Tibial artery (tissue), 4 donors: ENCODE measurements around the gene SCARB1.

Experiments used
- DNase-seq, 2 donors: peaks; one replicate each; pipeline ENCODE4 v3.0.0-alpha.2; 2019
- H3K27ac ChIP-seq, 2 donors: fragments of 200-600 bp; sonication (generic) in 1 of 2; 1 replicate in 1 of 2; 2 replicates in 1 of 2; pipeline ENCODE4 v1.5.1; 2018 to 2019; ENCODE audit warnings: mild to moderate bottlenecking in 1 of 2
- H3K27me3 ChIP-seq, 2 donors: fragments of 200-600 bp; sonication (generic) in 1 of 2; one replicate each; pipeline versions ENCODE4 v1.5.1 to v1.6.0; 2016 to 2019
- H3K36me3 ChIP-seq, 3 donors: fragments of 200-600 bp; sonication (generic) in 2 of 3; one replicate each; pipeline ENCODE4 v1.5.1; 2016 to 2019; ENCODE audit warnings: mild to moderate bottlenecking in 2 of 3
- H3K4me1 ChIP-seq, 4 donors: fragments of 200-600 bp; sonication (generic) in 2 of 4; 1 replicate in 3 of 4; 2 replicates in 1 of 4; pipeline ENCODE4 v1.5.1; 2016 to 2019
- H3K4me3 ChIP-seq, 2 donors: fragments of 200-600 bp; sonication (generic) in 1 of 2; 1 replicate in 1 of 2; 2 replicates in 1 of 2; pipeline ENCODE4 v1.5.1; 2018 to 2019; ENCODE audit warnings: mild to moderate bottlenecking in 2 of 2
- H3K9me3 ChIP-seq, 3 donors: fragments of 200-600 bp; sonication (generic) in 1 of 3; one replicate each; pipeline ENCODE4 v1.5.1; 2016 to 2019
- CTCF ChIP-seq, 2 experiments: fragments of 200-600 bp in 1 of 2; fragments of 450-650 bp in 1 of 2; IDR thresholded peaks; one replicate each; pipeline ENCODE4 v1.5.1; 2017 to 2019; ENCODE audit warnings: antibody characterized with exemption in 2 of 2, mild to moderate bottlenecking in 1 of 2, moderate library complexity in 1 of 2
- intact Hi-C: fragments of 100-400 bp; cut with DNase I; formaldehyde crosslinking; loops from one replicate; pipeline ENCODE4 v1.15.0; 2023; ENCODE audit warnings: low total_unique reads

Gene SCARB1

DNA sequence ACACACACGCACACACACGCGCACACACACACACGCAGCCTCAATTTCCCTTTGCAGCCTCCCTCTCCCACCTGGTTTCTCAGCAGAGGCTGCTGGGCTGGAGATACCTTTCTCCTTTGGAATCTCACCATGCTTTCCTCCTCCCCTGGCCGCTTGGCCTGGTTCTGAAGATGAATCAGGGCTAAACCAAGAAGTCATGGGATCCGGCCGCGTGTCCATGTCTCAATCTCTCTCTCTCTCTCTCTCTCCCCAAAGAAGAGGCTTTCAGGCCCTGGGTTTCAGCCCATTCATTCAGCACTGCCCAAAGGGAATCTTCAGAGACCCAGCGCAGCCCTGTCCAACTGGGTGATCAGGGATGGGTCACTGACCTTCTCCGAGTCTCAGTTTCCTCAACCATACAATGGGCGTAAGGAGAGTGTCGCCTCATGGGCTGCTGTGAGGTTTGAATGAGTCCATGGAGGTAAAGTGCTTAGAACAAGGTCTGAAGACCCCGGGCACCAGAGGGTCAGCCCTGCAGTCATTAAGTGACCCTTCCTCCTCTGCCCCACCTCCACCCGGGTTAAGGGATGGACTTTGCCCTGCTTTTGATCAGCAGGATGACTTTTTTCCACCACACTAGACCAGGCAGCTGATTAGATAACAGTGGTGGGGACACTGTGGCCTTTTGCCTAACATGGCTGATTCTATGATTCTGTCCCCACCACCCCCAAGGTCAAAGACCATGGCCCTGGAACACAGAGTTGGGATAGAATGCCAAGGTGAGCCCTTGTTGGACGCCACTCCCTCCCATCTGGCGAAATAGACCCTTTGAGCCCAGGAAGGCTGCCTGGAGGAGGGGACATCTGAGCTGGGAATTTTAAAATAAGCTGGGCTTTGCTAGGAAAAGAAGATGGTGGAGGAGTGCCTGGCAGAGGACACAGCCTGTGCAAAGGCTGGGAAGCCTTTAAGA is 42.1 kb downstream of the SCARB1 start:
- no peak for DNase-seq
- H3K9me3 ChIP-seq, result no peaks in the 10 kb centered on the region
- H3K27ac ChIP-seq, result no peak overlapping the region
- no peak overlapping the region for H3K4me3 ChIP-seq
- no peaks in the 10 kb centered on the region for H3K27me3 ChIP-seq
- H3K36me3 ChIP-seq, result peaks cover 0 to 2% (median 0%) of the 10 kb centered on the region in 3 donors
- intact Hi-C loops, result no loop called here
- TF ChIP-seq CTCF (IDR thresholded peaks at IDR 0.05), result no peak
- no peaks in the 10 kb centered on the region for H3K4me1 ChIP-seq

DNA sequence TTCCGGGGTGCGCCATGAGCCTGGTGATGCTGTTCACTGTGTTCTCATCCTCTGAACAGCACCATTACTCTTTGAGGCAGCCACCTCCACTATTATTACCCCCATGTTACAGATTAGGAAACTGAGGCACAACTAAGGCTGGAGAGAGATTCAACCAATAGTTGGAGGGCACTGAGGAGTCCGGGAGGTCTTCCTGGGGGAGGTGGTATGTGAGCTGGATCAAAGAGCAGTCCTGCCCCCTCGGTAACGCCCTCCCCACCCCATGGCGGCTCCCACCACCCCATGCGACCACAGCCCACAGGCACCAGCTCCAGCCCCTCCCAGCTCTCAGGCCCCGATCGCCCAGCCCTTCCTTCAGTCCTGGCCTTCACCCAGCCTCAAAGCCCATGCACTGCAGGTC is 43.5 kb downstream of the SCARB1 start:
- intact Hi-C loops, result no loop called here
- Histone ChIP-seq H3K9me3 (no peaks in the 10 kb centered on the region), H3K4me3 (no peak overlapping the region), H3K36me3 (peaks cover 0 to 4% (median 0%) of the 10 kb centered on the region in 3 donors), H3K4me1 (no peaks in the 10 kb centered on the region), H3K27ac (no peak overlapping the region), H3K27me3 (no peaks in the 10 kb centered on the region)
- TF ChIP-seq CTCF (IDR thresholded peaks at IDR 0.05), result no peak
- DNase-seq, result no peak

DNA sequence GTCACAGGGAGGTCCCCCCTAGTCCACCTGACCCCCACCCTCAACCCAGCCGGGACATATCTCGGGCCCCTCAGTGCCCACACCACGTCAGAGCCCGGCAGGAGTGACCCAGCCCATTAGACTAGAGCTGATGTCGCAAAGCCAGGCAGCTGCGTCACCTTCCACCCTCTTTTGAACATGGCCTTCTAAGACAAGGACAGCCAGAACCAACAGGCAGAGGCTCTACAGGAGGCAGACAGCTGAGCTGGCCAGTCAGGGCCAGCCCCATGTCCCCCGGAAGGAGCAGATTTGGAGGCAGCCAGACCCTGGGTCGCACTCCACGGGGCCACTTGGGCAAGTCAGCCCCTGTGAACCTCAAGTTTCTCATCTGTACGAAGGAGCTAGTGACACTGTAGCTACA is 44.1 kb downstream of the SCARB1 start:
- H3K9me3 ChIP-seq, result no peaks in the 10 kb centered on the region
- no peak for TF ChIP-seq CTCF (IDR thresholded peaks at IDR 0.05)
- no peak overlapping the region for H3K4me3 ChIP-seq
- no peak overlapping the region for H3K27ac ChIP-seq
- peaks cover 0 to 11% (median 0%) of the 10 kb centered on the region in 3 donors for H3K36me3 ChIP-seq
- no peaks in the 10 kb centered on the region for H3K4me1 ChIP-seq
- DNase-seq, result no peak
- no peaks in the 10 kb centered on the region for H3K27me3 ChIP-seq
- intact Hi-C loops, result no loop called here

- intact Hi-C loops, result no loop called here
- no peak for TF ChIP-seq CTCF (IDR thresholded peaks at IDR 0.05)
- Histone ChIP-seq H3K27me3 (no peaks in the 10 kb centered on the region), H3K4me1 (no peaks in the 10 kb centered on the region), H3K9me3 (no peaks in the 10 kb centered on the region), H3K36me3 (peaks cover 3 to 16% (median 4%) of the 10 kb centered on the region in 3 donors), H3K4me3 (no peak overlapping the region), H3K27ac (no peak overlapping the region)
- DNase-seq, result no peak
Measured at GRCh38 chr12:124819080-124819479, 44.6 kb downstream of the SCARB1 start.

DNA sequence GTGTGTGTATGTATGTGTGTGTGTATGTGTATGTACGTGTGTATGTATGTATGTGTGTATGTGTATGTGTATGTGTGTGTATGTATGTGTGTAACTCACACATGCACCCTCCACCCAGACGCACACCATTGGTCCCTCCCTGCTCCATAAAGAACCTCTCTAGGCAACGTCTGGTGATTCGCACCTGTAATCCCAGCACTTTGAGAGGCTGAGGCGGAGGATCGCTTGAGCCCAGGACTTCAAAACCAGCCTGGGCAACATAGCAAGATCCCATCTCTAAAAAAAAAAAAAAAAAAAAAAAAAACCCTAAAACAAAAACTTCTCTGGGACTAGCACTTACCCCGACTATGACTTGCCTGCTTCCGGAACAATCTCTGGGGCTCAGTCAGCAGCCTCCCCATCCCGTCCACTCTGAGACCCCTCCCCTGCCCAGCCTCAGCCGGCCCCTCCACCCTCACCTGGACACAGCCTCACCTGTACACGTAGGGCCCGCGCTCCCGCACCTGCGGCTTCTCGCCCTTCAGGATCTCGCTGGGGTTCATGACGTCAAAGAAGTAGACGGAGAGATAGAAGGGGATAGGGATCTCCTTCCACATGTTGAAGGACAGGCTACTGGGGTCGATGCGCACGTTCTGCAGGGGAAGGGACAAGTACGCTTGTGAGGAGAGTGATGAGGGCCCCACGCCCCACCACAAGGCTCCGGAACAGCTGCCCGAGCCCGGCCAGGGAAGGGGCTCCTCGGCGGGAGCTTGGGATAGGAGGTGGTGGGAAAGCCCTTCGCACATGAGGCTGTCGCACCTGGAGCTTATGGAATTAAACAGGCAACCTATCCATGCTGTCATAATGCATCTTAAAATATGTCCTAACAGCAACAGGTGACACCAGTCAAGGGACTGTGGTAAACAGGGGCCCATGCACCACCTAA is 46.3 kb downstream of the SCARB1 start:
- H3K4me3 ChIP-seq, result no peak overlapping the region
- intact Hi-C loops, result no loop called here
- H3K27me3 ChIP-seq, result no peaks in the 10 kb centered on the region
- H3K4me1 ChIP-seq, result no peaks in the 10 kb centered on the region
- H3K36me3 ChIP-seq, result peaks cover 4 to 31% (median 18%) of the 10 kb centered on the region in 3 donors
- H3K27ac ChIP-seq, result no peak overlapping the region
- no peak for TF ChIP-seq CTCF (IDR thresholded peaks at IDR 0.05)
- DNase-seq, result no peak
- H3K9me3 ChIP-seq, result no peaks in the 10 kb centered on the region
